Measurements from ENCODE around the gene KIFC3. TPM values are rescaled to one million over a fixed set of nuclear protein-coding genes. Genes with fewer than 3 reads are reported as not detected.
"Not testable (repeated sequence)": the region's sequence is repeated elsewhere in the genome, so short reads cannot be mapped to it uniquely, and the experiment has no call there.

The KIFC3 gene
- total and polyA plus RNA-seq, 2 of the 8 experiments (the other 6 are each of a cell fraction or from before 2014, with no cell fraction given), result 2.1 to 7.1 TPM

GRCh38 chr16:57811340-57811739 lies 9.0 kb upstream of the KIFC3 start:
- not testable (repeated sequence) for H4K5ac ChIP-seq (ENCODE audit: insufficient read length, low read depth, low read length); FAIRE-seq; H2BK120ac ChIP-seq (replicated peaks; ENCODE audit: low read depth, low read length); H2AK5ac ChIP-seq (ENCODE audit: low read depth, low read length); H3K18ac ChIP-seq (ENCODE audit: extremely low read depth, low read length); H3K4me2 ChIP-seq (ENCODE audit: insufficient read depth in 1 of 2, low read depth in 2 of 2, low read length in 2 of 2); H3K56ac ChIP-seq (replicated peaks; ENCODE audit: insufficient read length, low read depth, low read length); H2BK20ac ChIP-seq (ENCODE audit: low read length); H3K14ac ChIP-seq (ENCODE audit: insufficient read length); H3K79me1 ChIP-seq (ENCODE audit: low read depth, low read length); H4K91ac ChIP-seq (replicated peaks; ENCODE audit: insufficient read length, low read length); H3K27me3 ChIP-seq (replicated peaks in 1 of 4; ENCODE audit: control insufficient read depth in 3 of 4, extremely low read depth in 1 of 4, insufficient read depth in 3 of 4, low read length in 3 of 4); H3K27ac ChIP-seq (ENCODE audit: low read depth, low read length); H3K4me3 ChIP-seq (ENCODE audit: extremely low read depth in 1 of 4, insufficient read depth in 2 of 4, low read depth in 3 of 4, low read length in 4 of 4); H3K9ac ChIP-seq (replicated peaks in 1 of 4; ENCODE audit: extremely low read depth in 1 of 4, low read depth in 3 of 4, low read length in 3 of 4); H2AFZ ChIP-seq (ENCODE audit: low read length); H3K23me2 ChIP-seq (ENCODE audit: low read depth, low read length); H4K8ac ChIP-seq (ENCODE audit: extremely low read depth, insufficient read depth, low read length); H3K4ac ChIP-seq (replicated peaks; ENCODE audit: insufficient read length, low read depth, low read length); H3K36me3 ChIP-seq (ENCODE audit: control insufficient read depth in 2 of 4, insufficient read depth in 4 of 4, low read length in 3 of 4); H3K79me2 ChIP-seq (ENCODE audit: control insufficient read depth in 1 of 2, insufficient read depth in 2 of 2, low read length in 2 of 2); DNase-seq (ENCODE audit: low read depth in 1 of 2, low spot score in 2 of 2); H2BK5ac ChIP-seq (ENCODE audit: low read depth, low read length); H3K9me3 ChIP-seq (ENCODE audit: insufficient read depth in 2 of 2, low read depth in 1 of 2, low read length in 1 of 2); H3K23ac ChIP-seq (ENCODE audit: insufficient read length); H4K20me1 ChIP-seq (replicated peaks in 1 of 2; ENCODE audit: control insufficient read depth in 1 of 2, insufficient read depth in 2 of 2, low read length in 2 of 2); H2BK15ac ChIP-seq (ENCODE audit: low read length)
- peaks cover 3 to 21% (median 14%) of the 10 kb centered on the region in 4 experiments for H3K4me1 ChIP-seq (replicated peaks in 1 of 4; ENCODE audit: control insufficient read depth in 3 of 4, insufficient read depth in 4 of 4, low read length in 3 of 4)
- 89% methylated on average over 8 of the region's 8 CpGs; no CpG with 5 or more reads in 1 of the 2 experiments for WGBS, 2 experiments (ENCODE audit: extremely low coverage in 1 of 2, insufficient coverage in 1 of 2, insufficient read length in 1 of 2, insufficient replicate concordance in 2 of 2, low coverage in 1 of 2, low lambda C conversion rate in 2 of 2, missing lambda C conversion rate in 1 of 2)
- CTCF ChIA-PET (ENCODE audit: partially characterized antibody), result interaction anchor here (0.6 to 1.4 kb wide), 7 partner anchors 10 to 95 kb away, joined by 3 to 5 read pairs (median 3); no protein-coding TSS in a partner anchor
- POLR2A ChIA-PET (ENCODE audit: partially characterized antibody), result interaction anchor here (0.7 to 1.4 kb wide), 2 partner anchors 24 to 242 kb away, joined by 3 read pairs; no protein-coding TSS in a partner anchor
- H2BK12ac ChIP-seq (ENCODE audit: low read depth, low read length), result peak overlapping the region; percentile 75; the same call in 1 of the 2 replicates
